Activated CD8-positive, alpha-beta memory T cell treated with anti-CD3 and anti-CD28 coated beads, Interleukin-2, amount 50 U/mL, for 48 hours (primary cell): ENCODE data around the gene FGD2.

Source experiments
- DNase-seq: peaks from one replicate; pipeline ENCODE4 v3.0.0-alpha.2; 2020

Gene FGD2, protein sequence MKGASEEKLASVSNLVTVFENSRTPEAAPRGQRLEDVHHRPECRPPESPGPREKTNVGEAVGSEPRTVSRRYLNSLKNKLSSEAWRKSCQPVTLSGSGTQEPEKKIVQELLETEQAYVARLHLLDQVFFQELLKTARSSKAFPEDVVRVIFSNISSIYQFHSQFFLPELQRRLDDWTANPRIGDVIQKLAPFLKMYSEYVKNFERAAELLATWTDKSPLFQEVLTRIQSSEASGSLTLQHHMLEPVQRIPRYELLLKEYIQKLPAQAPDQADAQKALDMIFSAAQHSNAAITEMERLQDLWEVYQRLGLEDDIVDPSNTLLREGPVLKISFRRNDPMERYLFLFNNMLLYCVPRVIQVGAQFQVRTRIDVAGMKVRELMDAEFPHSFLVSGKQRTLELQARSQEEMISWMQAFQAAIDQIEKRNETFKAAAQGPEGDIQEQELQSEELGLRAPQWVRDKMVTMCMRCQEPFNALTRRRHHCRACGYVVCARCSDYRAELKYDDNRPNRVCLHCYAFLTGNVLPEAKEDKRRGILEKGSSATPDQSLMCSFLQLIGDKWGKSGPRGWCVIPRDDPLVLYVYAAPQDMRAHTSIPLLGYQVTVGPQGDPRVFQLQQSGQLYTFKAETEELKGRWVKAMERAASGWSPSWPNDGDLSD

DNA sequence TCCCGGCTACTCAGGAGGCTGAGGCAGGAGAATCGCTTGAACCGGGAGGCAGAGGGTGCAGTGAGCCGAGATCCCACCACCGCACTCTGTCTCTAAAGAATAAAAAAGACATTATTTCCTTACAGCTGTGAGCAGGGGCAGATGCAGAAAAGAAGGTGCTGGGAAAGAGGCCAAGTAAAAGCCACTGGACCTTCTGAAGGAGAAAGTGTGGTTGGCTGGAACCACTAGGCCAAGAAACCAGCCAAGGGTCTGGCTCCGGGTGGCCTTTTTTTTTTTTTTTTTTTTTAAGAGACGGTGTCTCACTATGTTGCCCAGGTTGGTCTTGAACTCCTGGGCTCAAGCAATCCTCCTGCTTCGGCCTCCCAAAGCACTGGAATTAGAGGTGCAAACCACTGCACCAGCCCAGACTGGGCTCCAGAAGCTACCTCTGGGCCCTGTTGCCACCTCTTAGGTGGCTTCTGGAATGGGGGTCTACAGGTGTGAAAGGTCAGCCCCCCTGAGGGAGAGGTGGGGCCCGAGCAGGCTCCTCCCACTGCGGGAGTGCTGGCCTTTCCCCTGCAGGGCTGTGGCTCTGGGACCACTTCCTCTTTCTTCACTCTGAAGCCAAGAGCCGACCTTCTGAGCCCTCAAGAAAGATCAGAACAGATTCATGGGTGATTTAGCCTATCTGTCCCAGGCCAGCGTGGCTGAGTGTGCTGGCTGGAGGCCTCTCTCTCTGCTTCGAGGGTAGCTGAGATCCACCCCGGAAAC is at the start of gene FGD2:
Gene FGD2 (plus strand): TSS at position 595 of the 750 bp plus-strand sequence. CDS start 163 bp downstream, outside the sequence.
- DNase-seq, result no peak

DNA sequence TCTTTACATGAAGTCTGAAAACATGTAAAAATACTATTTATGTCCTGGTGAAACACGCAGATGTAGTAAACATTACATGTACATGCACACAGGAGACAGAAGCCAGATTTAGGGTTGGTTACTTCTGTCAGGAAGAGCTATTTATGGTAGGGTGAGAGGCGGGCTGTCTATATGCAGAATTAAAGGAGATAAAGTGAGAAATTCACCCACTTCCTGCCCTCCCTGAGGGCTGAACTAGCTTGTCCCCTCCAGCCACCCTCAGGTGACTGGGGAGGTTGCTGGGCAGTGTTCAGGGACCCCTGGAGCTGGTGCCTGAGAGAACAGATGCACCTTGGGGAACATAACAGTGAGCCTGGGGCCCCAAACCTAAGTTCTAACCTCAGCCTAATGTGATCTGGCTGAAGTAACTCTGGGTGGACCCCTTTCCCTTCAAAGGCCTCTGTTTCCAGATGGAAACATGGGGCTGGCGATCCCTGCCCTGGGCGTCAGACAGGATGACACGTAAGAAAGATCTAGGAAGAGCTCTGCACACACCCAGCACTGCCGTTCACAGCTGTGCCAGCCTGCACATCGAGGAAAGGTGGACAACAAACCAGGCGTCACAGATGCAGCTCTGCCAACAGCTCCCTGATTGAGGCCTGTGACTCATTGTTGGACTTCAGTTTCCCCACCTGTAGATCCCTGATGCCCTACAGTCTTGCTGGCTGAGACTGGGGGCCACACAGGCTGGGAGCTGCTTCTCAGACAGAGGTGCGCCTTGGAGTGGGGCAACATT is 49.6 kb upstream of the FGD2 start:
- peak; percentile 49 for DNase-seq

GRCh38 chr6:36956446-36956820 is 49.0 kb upstream of the FGD2 start:
- no peak for DNase-seq

DNA sequence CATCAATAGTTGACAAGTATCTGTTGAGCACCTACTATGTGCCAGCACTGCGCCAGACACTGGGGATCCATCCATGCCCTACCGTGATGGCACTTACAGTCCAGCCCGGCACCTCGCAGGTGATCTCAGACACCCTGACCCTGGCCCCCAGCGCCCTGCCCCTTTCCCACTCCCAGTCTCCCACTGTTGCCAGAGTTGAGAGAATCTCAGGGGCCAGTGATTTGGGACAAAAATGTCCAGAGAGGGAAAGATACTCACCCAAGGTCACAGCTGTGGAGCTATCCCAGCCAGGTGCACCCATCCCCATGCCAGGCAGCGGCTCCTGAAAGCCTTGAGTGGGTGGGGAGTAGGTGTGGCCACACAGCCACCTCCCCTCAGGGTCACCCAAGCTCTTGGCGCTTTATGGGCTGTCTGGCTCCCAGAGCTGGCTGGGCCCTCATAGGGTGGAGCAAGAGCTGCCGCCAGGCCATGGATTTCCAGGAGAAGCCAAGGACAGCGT is 47.6 kb upstream of the FGD2 start:
- DNase-seq, result no peak

DNA sequence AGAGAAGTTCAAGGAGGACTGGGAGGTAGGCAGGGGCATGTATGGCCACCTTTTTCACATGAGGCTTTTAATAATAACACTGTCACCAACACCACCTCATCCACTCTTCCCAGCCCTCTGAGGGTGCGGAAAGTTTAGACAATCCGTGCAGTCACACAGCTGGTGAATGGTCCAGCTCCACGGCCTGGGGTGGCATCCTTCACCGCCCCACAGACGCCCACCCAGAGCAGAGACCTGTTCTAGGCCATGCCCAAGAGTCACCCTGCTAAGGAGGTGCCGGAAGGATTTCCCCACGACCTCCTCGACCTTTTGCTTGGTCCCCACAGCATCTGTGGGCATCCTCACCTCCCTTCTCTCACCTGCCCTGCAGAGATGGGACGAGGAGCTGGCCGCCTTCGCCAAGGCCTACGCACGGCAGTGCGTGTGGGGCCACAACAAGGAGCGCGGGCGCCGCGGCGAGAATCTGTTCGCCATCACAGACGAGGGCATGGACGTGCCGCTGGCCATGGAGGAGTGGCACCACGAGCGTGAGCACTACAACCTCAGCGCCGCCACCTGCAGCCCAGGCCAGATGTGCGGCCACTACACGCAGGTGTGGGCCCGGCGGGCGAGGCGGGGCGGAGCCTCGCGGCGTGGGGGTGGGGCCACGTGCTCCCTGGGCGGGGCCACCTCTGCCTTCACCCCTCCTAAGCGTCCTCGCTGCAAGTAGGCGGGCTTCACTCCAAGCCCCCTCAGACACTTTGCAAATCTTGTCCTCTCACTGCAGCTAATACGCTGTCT is 46.5 kb upstream of the FGD2 start:
- no peak for DNase-seq

DNA sequence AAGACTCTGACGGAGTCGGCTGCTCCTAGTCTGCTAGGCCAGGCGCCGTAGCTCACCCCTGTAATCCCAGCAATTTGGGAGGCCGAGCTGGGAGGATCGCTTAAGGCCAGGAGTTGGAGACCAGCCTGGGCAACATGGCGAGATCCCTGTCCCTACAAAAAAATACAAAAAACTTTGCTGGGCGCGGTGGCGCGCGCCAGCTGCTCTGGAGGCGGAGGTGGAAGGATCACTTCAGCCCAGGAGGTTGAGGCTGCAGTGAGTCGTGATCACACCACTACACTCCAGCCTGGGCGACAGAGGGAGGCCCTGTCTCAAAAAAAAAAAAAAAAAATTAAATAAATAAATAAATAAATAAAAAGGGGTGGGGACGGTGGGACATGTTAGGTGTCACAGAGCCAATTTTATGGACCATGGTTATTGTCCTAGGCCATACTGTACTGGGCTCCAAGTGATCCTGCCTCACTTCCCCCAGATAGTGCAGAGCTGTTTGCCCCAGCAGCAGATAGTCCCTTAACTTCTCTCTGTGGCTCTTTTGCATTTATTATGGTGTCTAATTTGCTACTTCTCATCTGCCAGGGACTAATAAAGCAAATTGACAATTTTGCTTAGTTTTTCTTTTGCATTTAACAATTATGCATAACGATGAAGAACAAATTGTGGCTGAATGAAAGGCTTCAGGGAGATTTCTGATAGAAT is 45.8 kb upstream of the FGD2 start:
- DNase-seq, result no peak

GRCh38 chr6:36961441-36962435 is 43.7 kb upstream of the FGD2 start:
- DNase-seq, result no peak

DNA sequence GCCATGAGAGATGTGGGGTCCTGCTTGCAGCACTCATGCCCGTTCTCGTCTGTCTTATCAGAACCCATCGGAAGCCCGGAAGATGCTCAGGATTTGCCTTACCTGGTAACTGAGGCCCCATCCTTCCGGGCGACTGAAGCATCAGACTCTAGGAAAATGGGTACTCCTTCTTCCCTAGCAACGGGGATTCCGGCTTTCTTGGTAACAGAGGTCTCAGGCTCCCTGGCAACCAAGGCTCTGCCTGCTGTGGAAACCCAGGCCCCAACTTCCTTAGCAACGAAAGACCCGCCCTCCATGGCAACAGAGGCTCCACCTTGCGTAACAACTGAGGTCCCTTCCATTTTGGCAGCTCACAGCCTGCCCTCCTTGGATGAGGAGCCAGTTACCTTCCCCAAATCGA is 42.6 kb upstream of the FGD2 start:
- DNase-seq, result peak; percentile 78

DNA sequence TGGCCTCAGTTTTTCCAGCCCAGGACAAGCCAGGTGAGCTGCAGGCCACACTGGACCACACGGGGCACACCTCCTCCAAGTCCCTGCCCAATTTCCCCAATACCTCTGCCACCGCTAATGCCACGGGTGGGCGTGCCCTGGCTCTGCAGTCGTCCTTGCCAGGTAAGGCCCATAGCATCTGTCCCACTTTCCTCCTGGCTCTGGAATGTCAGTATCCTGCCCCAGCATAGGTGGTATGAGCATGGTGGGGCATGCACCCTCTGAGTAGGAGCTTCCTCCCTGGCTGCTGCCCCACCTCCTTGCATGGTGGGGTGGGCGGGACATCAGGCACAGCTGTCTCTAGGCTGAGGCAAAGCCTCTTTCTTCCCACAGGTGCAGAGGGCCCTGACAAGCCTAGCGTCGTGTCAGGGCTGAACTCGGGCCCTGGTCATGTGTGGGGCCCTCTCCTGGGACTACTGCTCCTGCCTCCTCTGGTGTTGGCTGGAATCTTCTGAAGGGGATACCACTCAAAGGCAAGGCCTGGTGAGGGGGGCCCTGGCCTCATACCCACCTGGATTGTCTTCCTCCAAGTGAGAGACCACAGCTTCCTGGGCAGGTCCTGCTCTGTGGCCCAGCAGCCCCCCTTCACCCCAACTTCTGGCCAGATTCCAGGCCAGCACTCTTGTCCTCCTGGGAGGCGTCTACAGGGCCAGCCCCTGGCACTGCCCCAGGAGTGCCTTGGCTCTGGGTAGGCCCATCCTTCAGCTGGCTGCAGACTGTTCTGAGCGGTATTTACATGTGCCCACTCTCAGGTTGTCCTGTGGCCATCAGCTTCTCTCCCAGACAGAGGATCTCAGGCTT is 41.8 kb upstream of the FGD2 start:
- no peak for DNase-seq

GRCh38 chr6:36964349-36964748 is 41.1 kb upstream of the FGD2 start:
- DNase-seq, result no peak

- DNase-seq, result no peak
These were observed 40.5 kb upstream of the FGD2 start for GRCh38 chr6:36964908-36965307.

DNA sequence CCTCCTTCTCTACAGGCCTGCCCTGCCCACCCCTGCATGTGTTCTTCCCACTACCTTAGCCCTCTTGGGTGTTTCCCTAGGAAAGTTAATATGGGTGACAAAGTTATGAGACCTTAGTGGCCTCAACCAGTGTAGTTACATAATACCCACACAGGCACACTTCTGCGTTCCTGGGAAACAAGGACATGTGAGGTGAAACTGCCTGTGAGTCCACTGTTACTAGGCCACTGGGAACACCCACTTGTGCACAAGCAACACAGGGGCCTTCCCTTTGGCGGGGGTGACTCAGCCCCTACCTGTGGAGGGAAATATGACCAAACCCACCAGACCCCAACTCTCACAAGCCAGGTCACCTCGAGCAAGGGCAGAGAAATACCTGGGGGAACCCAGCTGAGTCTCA is 38.2 kb upstream of the FGD2 start:
- DNase-seq, result no peak

DNA sequence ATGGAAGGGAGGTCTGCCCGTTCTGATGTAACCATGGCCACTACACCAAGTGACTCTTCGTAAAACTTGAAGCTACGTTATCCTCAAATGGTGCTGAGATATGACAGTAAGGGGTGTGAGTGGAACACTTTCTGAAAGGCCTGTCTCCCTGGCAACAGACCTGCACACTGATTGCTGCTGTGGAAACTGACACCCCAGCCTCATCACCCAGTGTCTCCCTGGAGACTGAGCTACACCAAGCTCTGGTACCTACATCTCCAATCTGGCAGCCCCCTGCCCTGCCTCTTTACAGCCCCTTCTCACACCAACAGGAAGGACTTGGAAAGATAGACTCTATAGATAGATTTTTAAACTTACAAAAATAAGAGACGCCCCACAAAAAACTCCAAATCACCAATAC is 37.7 kb upstream of the FGD2 start:
- no peak for DNase-seq

GRCh38 chr6:36968266-36968977 is 37.0 kb upstream of the FGD2 start:
- DNase-seq, result no peak

GRCh38 chr6:36969240-36969691 is 36.2 kb upstream of the FGD2 start:
- DNase-seq, result no peak

DNA sequence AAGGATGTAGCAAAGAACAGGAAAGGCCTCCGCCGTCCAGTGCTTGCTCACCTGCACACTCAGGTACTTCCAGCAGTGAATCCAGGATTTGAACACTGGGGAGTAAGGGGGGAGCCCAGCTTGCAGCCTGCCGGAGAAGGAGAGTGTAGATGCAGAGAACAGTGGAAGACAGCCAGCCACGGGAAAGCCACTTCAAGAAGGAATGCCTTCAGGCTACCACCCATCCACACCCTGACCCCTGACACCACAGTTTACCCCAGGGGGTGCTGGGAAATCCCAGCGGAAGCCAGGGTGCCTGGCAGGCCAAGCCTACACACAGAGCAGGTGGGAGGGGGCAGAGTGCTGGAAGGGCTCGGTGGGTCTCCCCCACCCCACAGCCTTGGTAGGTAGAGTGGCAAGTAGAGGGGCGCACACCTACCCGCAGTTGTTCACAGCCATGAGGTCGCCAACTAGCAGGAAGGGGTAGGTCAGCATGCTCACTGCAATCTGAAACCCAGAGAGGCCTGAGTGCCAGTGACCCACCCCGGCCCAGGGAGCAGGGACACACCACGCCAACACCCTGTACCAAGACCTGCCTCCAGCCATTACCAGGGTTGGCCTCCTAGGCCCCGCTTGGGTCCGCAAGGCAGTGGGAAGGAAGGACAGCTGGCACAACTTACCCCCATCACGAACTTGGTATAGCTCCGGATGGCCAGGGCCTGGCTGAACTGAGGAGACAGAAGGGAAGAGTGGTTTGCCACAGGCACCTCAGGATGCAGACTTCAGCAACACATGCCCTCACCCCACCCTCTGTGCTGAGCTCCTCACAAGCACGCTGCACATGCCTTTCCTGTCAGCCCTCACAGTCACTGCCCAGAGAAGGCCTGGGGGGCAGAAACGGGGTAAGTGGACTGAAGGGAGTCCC is 35.2 kb upstream of the FGD2 start:
- DNase-seq, result no peak
